Ishikawa (cell line): ENCODE results near the gene SLC9A9.

Experiments
- CEBPB ChIP-seq: IDR thresholded peaks from 2 replicates; pipeline ENCODE4 v1.6.1; 2012
- CREB1 ChIP-seq: IDR thresholded peaks from 2 replicates; pipeline ENCODE4 v1.6.1; 2012; ENCODE audit warnings: low read depth
- EGR1 ChIP-seq: IDR thresholded peaks from 2 replicates; pipeline ENCODE4 v1.6.1; 2012
- EP300 ChIP-seq: IDR thresholded peaks from 2 replicates; pipeline ENCODE4 v1.6.1; 2012; ENCODE audit warnings: borderline replicate concordance
- FOXM1 ChIP-seq: IDR thresholded peaks from 2 replicates; pipeline ENCODE4 v1.6.1; 2012; ENCODE audit warnings: low read depth, borderline replicate concordance
- NFIC ChIP-seq: IDR thresholded peaks from 2 replicates; pipeline ENCODE4 v1.6.1; 2012
- RAD21 ChIP-seq: IDR thresholded peaks from 2 replicates; pipeline ENCODE4 v1.6.1; 2012; ENCODE audit warnings: low read depth
- TAF1 ChIP-seq: IDR thresholded peaks from 2 replicates; pipeline ENCODE4 v1.6.1; 2012; ENCODE audit warnings: low read depth, mild to moderate bottlenecking
- TCF12 ChIP-seq: IDR thresholded peaks from 2 replicates; pipeline ENCODE4 v1.6.1; 2012; ENCODE audit warnings: low read depth
- TEAD4 ChIP-seq: IDR thresholded peaks from 2 replicates; pipeline ENCODE4 v1.6.1; 2012
- YY1 ChIP-seq: IDR thresholded peaks from 2 replicates; pipeline ENCODE4 v1.6.1; 2012; ENCODE audit warnings: low read depth
- ZBTB7A ChIP-seq: IDR thresholded peaks from 2 replicates; pipeline ENCODE4 v1.6.1; 2012; ENCODE audit warnings: low read depth
- TF ChIP-seq, protein P1 (sequence below): IDR thresholded peaks from 2 replicates; pipeline ENCODE4 v1.6.1; 2012; ENCODE audit warnings: low read depth, mild to moderate bottlenecking
- TF ChIP-seq, protein P2 (sequence below): IDR thresholded peaks from 2 replicates; pipeline ENCODE4 v1.6.1; 2012
- TF ChIP-seq, protein P3 (sequence below): IDR thresholded peaks from 2 replicates; pipeline ENCODE4 v1.6.1; 2012

Gene SLC9A9

GRCh38 chr3:143418391-143418790 is 429.9 kb downstream of the SLC9A9 start:
- TF ChIP-seq EP300, result no peak
- no peak for TF ChIP-seq TAF1
- TF ChIP-seq, protein P1, sequence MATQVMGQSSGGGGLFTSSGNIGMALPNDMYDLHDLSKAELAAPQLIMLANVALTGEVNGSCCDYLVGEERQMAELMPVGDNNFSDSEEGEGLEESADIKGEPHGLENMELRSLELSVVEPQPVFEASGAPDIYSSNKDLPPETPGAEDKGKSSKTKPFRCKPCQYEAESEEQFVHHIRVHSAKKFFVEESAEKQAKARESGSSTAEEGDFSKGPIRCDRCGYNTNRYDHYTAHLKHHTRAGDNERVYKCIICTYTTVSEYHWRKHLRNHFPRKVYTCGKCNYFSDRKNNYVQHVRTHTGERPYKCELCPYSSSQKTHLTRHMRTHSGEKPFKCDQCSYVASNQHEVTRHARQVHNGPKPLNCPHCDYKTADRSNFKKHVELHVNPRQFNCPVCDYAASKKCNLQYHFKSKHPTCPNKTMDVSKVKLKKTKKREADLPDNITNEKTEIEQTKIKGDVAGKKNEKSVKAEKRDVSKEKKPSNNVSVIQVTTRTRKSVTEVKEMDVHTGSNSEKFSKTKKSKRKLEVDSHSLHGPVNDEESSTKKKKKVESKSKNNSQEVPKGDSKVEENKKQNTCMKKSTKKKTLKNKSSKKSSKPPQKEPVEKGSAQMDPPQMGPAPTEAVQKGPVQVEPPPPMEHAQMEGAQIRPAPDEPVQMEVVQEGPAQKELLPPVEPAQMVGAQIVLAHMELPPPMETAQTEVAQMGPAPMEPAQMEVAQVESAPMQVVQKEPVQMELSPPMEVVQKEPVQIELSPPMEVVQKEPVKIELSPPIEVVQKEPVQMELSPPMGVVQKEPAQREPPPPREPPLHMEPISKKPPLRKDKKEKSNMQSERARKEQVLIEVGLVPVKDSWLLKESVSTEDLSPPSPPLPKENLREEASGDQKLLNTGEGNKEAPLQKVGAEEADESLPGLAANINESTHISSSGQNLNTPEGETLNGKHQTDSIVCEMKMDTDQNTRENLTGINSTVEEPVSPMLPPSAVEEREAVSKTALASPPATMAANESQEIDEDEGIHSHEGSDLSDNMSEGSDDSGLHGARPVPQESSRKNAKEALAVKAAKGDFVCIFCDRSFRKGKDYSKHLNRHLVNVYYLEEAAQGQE, result no peak
- no peak for TF ChIP-seq ZBTB7A
- no peak for TF ChIP-seq RAD21

- TF ChIP-seq CEBPB (no peak), TAF1 (no peak)
These were observed 432.0 kb downstream of the SLC9A9 start for GRCh38 chr3:143416229-143416628.

GRCh38 chr3:143414571-143415253 is 433.6 kb downstream of the SLC9A9 start:
- TF ChIP-seq YY1, result no peak
- TF ChIP-seq ZBTB7A, result no peak
- no peak for TF ChIP-seq RAD21
- TF ChIP-seq TEAD4, result no peak
- TF ChIP-seq, protein P1, result no peak
- TF ChIP-seq TAF1, result no peak
- TF ChIP-seq NFIC, result no peak
- TF ChIP-seq, protein P2, sequence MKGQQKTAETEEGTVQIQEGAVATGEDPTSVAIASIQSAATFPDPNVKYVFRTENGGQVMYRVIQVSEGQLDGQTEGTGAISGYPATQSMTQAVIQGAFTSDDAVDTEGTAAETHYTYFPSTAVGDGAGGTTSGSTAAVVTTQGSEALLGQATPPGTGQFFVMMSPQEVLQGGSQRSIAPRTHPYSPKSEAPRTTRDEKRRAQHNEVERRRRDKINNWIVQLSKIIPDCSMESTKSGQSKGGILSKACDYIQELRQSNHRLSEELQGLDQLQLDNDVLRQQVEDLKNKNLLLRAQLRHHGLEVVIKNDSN, result no peak
- TF ChIP-seq CREB1, result no peak
- no peak for TF ChIP-seq TCF12
- no peak for TF ChIP-seq FOXM1
- TF ChIP-seq EP300, result no peak
- no peak for TF ChIP-seq CEBPB
- TF ChIP-seq, protein P3, sequence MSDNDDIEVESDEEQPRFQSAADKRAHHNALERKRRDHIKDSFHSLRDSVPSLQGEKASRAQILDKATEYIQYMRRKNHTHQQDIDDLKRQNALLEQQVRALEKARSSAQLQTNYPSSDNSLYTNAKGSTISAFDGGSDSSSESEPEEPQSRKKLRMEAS, result no peak
- no peak for TF ChIP-seq EGR1

DNA sequence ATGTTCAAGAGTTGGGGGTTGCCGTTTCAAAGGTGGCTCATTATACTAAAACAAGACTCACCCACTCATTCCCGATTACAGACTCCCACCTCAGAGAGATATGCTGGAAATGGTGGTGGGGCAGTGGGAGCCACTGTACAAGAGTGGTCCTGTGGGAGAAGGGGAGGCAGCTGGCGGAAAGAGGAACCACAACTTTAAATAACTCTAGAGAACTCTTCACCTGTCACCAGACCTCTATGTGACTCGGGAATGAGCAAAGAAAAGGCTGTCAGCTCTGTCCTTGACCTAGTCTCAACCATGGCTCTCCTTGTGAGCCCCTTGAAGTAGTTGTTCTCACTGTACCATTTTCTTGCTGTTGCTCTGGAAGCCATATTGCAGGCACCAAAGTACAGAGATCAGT is 434.9 kb downstream of the SLC9A9 start:
- TF ChIP-seq, protein P2, result no peak
- TF ChIP-seq CREB1 (no peak), FOXM1 (no peak), TEAD4 (no peak), NFIC (no peak), EGR1 (no peak), RAD21 (no peak), ZBTB7A (no peak), TAF1 (no peak), EP300 (no peak), YY1 (no peak), CEBPB (no peak)

DNA sequence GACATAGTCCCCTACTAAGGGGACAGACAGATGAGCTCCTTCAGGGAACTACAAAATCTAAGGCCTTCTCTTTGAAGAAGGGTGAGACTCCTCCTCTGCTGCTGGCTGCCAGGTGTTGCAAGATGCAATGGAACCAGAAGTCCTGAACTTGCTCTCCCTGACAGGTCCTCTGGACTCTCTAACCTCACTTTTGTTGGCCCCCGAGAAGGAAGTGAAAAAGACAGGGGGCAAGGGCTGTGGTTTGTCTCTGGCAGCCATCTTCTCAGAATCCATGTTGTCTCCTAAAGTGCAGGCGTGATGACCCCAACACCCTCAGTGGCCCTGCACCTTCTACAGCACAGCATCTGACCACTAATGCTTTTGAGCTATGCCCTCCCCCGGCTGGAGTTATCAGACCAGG is 436.2 kb downstream of the SLC9A9 start:
- TF ChIP-seq, protein P3, result no peak
- no peak for TF ChIP-seq TEAD4
- no peak for TF ChIP-seq RAD21
- no peak for TF ChIP-seq CEBPB
- no peak for TF ChIP-seq CREB1
- TF ChIP-seq, protein P2, result no peak
- TF ChIP-seq TAF1, result no peak
- TF ChIP-seq YY1, result no peak

- no peak for TF ChIP-seq YY1
- no peak for TF ChIP-seq TAF1
- no peak for TF ChIP-seq EGR1
- TF ChIP-seq, protein P3, result no peak
- no peak for TF ChIP-seq CREB1
- TF ChIP-seq, protein P1, result no peak
- no peak for TF ChIP-seq NFIC
- no peak for TF ChIP-seq FOXM1
These were observed 438.0 kb downstream of the SLC9A9 start for GRCh38 chr3:143410259-143410658.
